ENCODE measurements around the gene CREG1.

CREG1 gene

DNA sequence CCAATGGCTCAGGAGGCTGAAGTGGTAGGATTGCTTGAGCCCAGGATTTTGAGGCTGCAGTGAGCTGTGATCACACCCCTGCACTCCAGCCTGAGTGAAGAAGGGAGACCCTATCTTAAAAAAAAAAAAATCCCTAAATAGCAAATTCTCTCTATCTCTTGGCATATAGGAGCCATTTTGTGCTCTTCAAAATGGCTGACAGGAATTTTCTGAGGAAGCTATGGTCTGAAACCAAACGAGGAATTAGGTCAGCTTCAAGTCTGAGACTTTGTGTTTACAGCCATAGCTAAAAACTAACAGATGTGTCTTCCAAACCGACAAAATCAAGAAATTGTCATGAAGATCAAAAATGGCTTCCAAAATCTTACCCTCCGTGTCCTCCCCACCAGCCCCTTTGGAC is 45.8 kb downstream of the CREG1 start:
- DNase-seq (ENCODE audit: low spot score): no peak

DNA sequence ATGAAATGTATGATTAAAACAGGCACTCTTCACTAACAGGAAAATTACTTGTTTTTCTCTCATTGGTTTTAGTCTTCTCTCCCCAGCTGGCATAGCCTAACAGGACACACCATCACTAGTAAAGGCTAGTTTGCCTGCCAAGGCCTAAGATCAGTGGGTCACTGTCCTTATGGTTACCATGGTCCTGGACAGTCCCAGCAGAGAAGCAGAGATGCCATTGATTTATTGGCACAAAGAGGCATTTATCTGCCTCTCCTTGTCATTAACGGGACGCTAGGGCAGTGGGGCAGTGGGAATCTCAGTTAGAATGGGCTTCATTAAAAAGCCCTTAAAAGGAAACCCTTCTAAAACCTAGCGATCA is 49.1 kb downstream of the CREG1 start:
- DNase-seq (ENCODE audit: low spot score): no peak

DNA sequence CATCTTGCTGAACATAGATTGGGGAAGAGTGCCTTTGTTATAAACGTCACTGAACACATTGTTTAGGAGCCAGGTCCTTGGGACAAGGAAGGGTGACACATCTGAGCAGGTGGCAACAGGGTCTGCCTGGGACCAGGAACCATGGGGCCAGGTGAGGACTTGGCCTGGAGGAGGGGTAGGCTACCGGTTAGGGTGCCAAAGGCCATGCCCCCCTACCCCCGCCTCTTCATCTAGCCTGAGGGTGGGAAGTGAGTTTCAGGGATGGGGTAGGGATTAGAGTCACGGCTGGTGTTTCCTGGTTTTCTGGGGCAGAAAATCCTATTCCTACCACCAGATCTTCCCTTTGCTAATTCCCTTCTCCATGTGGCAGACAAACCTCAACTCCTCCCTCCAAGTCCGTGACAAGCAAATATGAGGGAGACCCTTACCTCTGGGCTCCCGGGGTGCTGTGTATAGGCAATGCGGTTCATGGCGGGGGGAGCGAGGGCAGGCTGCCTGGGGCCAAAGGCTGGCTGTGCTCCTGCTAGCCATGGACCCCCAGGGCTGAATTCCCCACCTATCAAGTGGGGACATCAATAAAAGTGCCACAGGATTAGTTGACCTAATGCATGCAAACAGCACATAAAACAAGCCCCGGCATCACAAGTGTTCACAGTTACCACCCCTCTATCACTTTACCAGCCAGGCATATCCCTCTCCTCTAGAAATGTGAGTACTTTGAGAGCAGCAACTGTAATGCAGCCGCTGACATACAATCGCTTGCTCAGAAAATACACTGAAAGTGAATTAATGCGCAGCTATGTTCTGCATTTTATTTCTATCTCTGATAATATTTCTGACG is 49.7 kb downstream of the CREG1 start:
- no peak for DNase-seq (ENCODE audit: low spot score)

DNA sequence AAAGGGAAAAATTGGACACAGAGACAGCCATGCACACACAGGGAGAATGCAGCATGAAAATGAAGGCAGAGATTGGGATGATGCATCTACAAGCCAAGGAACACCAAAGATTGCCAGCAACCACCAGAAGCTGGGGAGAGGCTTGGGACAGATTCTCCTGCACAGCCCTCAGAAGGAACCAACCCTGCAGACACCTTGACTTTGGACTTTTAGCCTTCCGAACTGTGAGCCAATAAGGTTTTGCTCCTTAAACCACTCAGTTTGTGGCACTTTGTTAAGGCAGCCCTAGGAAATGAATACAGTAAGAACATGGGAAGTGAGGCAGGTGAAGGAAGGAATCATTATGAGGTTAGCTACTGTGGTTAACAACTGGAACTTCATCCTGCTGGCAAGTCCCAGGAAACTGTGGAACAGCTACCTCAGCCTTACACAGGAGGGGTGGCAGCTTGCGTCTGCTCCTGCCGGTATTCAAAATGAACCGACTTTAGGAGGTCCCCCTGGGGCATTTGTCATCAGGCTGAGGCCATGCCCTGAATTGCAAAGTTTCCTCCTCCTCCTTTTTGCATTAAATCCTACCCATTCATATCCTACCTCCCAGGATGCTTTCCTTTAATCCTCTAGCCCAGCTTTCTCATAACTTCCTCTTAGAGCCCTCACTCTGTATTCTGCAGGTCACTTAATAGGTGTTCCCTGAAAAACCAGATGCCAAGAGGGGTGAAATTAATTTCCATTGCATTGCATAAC is 50.7 kb downstream of the CREG1 start:
- DNase-seq (ENCODE audit: low spot score): no peak

DNA sequence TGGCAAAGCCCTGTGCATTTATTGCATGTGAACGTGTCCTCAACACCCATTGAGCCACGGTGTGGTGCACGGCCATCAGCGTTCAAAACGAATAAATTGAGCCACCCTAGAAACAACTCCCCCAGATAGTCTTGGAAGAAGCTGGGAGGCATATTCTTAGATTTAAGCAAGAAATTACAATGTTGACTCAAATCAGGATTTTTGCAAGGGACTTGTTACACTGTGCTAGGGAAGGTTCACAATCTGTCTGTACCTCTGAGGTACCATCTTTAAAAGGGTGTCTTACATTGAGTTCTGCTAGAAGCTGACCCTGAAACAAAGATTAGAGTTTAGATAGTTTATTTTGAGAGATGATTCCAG is 51.4 kb downstream of the CREG1 start:
- DNase-seq (ENCODE audit: low spot score): no peak

DNA sequence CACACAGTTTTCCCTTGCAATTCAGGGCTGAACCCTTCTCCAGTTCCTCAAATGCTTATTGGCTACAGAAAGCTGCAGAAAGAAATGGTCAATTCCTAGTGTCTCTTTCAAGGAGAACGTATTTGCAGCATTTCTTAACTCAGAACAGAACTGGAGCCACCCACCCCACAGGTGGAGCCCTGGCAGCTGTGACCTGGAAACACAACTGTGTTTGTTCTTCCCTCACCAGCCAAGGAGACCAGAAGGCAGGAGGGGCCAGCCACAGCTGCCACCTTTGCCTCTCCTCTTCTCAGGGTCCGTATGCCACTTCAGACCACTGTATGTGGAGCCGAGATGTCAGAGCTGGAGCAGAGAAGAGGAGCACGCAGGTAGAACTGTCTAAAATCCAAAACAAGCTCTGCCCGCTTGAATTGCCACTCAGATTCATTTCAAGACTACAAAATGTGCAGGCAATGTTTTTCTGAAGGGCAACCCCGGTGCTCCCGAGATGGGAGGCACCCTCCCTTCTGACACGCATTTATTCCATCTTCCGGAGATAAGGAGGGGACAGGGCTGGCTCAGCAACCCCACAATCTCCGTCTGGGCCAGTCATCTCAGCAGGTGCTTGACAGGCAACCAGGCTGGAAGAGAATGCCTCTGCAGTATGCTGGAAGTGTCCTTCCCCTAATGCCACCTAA is 51.9 kb downstream of the CREG1 start:
- DNase-seq (ENCODE audit: low spot score): no peak

DNA sequence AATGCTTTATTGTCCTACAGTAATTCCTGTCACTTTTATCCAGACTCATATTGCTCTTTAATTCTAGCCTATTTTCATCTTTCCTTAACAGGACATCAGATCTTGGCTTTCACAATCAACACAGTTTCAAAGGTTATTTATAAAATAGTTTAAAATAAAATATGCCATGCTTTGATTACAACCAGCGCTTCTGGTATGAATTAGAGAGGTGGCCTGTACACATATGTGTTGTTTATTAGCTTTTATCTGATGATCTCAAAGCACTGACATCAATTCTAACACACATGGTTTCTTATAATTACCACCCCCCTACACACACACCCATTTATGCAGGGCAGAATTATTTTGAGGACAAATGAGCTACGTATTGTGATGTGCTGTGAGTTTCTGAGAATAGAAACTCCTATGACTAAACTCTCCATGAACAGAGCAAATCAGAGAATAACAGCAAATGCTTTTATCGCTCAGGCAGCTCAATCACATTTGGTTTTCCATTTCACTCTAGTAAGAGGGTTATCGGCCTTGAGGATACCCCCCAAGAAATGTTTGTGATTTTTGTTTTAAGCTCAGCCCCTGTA is 53.2 kb downstream of the CREG1 start:
- no peak for DNase-seq (ENCODE audit: low spot score)

DNA sequence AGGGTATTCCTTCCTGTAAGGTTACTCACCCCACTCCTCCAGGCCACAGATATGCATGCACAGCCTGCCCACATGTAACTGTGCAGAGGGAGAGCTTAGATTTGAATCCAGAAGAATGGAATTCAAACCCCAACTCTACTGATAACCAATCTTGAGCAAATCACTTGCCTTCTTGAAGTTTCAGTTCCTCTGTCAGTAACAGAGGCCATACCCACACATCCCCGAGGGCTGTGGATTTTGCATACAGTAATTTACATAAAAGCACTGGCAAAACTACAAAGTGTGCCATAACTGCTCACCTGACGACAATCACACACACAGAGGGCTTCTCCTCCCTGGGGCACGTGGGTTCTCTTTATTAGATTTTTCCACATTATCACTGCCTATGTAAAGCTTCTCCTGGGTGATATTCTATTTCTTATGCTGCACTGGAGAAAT is 53.9 kb downstream of the CREG1 start:
- DNase-seq (ENCODE audit: low spot score): no peak

DNA sequence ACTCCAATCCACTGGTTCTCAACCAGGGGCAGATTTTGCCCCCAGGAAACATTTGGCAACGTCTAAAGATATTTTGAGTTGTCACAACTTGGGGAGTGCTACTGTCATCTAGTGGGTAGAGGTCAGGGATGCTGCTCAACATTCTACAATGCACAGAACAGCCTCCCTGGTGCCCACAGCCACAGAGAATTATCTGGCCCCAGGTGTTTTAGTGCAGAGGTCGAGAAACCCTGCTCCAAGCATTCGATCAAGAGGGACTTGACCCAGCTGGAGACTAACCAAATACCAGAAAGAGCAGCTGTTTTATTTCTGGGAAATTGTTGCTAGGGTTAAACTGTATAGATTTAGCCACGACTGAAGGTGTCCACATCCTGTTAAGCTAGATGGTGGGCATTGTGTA is 54.5 kb downstream of the CREG1 start:
- no peak for DNase-seq (ENCODE audit: low spot score)

DNA sequence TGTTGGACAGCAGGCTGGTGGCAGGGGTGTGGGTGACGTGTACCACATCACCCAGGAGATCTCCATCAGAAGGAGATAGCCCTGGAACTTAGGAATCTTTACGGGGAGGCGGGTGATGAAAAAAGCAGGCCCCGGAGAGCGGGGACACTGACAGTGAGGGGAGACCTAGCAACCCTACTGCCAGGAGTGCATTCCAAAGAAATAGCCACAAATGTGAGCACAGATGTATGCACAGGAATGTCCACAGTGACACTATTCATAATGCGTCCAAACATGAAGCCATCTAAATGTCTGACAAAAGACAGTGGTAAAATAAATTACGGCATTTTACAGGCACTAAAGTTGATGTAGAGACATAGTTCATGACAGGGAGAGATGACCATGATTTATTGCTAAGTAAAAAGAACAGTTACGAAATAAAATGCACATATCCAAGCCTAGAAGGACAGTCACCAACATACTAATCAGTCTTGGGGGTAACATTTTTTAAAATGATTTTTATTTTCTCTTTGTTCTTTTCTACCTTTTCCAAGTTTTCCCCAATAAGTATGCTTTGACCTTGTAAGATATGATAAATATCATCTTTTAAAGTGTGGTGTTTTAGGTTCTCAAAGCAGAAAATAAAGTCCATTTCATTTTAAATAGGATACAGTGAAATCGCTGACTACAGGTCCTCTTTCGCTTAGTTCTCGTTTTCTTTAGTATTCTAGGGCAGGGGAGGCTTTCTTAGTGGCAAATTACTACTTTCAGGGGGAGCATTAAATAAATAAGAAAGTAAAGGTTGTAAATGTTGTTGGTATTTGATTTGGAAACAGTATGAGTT is 56.6 kb downstream of the CREG1 start:
- DNase-seq (ENCODE audit: low spot score): no peak

DNA sequence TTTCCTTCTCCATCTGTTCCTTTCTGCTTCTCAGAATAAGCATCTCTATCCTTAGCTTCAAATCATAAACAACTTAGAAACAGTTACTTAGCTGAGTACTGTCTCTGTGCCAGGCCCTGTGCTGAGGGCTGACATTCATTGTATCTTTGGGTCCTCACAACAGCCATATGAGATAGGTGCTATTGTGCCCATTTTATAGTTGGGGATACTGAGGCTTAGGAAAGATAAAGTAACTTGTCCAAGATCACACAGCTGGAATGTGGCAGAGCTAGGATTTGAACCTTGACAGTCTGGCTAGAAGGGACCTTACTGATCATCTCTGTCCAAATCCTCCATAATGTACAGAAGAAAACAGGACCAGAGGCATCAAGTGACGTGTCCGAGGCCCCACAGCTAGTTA is 60.2 kb downstream of the CREG1 start:
- no peak for DNase-seq (ENCODE audit: low spot score)

DNA sequence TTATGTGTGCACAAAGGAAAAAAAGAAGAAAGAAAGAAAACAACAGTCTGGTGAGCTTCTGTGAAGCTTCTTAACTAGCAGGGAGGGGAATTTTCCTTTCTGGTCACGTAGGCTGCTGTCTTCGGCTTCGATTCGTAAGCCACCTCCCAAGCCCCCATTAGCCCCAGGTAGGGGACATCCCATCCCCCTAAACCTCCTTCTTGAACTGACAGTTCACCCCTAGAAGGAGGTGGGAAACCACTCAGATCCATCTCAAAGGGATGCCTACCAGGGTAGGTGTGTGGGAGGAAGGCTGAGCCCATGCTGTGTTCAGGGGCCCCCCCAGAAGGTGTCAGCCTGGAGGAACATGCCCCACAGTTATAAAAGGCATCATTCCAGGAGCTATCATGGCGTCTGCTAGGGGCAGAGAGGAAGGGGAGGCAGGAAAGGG is 61.1 kb downstream of the CREG1 start:
- peak; percentile 43 for DNase-seq (ENCODE audit: low spot score)

DNA sequence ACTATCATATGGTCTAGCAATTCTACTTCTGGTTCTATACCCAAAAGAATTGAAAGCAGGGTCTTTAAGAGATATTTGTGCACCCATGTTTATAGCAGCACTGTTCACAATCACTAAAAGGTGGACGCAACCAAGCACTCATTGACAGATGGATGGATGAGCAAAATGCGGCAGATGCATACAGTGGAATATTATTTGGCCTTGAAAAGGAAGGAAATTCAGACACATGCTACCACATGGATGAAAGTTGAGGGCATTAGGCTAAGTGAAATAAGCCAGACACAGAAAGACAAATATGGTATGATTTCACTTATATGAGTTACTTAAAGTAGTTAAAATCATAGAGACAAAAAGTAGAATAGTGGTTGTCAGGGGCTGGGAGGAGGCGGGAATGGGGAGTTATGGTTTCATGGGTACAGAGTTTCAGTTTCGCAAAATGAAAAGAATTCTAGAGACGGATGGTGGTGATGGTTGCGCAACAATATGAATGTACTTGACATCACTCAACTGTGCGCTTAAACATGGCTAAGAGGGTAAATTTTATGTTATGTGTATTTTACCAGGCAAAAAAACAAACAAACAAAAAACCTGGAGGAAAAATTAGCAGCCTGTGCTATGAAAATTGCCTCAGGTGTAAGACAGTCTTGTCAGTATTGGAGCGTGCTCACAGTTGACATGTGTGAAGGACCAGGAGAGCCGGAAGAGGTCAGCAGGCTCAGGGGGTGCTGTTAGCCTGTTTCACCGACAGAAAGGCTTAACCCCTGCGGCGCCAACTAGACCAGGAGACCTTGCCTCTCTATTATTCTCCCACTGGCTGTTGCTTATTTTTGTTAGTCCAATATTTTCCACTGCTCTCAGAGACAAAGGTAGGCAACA is 61.7 kb downstream of the CREG1 start:
- DNase-seq (ENCODE audit: low spot score): peak; percentile 33
